Measurements from ENCODE around the gene SMARCC1. TPM values are rescaled to one million over a fixed set of nuclear protein-coding genes. Genes with fewer than 3 reads are reported as not detected.

Gene SMARCC1
- total and polyA plus RNA-seq, 10 donors = 10.5 to 82.9 (median 44.7) TPM

DNA sequence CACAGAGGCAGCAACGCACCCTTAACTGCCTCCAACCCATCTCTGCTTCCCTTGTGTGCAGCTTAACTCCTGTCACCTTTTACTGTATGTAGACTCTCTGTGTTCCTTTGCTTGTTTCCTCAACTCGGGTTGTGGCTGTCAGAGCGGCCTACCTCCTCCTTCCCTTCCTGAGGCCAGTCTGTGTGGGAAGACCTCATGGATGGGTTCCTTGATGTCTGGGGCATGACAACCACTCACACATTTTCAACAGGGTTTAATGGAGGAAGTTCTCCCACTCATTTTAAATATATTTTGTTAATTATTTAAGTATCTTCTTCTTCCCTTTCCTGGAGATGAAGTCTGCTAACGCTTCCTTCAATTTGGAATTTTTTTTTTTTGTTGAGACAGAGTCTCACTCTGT, 201.2 kb downstream of the SMARCC1 start:
- H3K27me3 ChIP-seq (replicated peaks in 1 of 7) = peaks cover 0 to 51% (median 27%) of the 10 kb centered on the region in 7 donors
- no peaks in the 10 kb centered on the region for H3K9me3 ChIP-seq
- peaks cover 0 to 11% (median 3%) of the 10 kb centered on the region in 6 donors for H3K36me3 ChIP-seq
- DNase-seq = no peak
- 62 to 68% (median 64%) methylated on average over 4 of the region's 4 CpGs for WGBS, 5 donors
- intact Hi-C loops (cut with DNase I; ENCODE audit: low total_unique reads) = no loop called here
- H3K4me3 ChIP-seq = no peak overlapping the region
- H3K4me1 ChIP-seq = peaks cover 9 to 19% (median 16%) of the 10 kb centered on the region in 6 donors
- TF ChIP-seq POLR2A (IDR thresholded peaks at IDR 0.05) = no peak
- no peak for TF ChIP-seq POLR2AphosphoS5 (IDR thresholded peaks at IDR 0.05)
- TF ChIP-seq, protein P1, sequence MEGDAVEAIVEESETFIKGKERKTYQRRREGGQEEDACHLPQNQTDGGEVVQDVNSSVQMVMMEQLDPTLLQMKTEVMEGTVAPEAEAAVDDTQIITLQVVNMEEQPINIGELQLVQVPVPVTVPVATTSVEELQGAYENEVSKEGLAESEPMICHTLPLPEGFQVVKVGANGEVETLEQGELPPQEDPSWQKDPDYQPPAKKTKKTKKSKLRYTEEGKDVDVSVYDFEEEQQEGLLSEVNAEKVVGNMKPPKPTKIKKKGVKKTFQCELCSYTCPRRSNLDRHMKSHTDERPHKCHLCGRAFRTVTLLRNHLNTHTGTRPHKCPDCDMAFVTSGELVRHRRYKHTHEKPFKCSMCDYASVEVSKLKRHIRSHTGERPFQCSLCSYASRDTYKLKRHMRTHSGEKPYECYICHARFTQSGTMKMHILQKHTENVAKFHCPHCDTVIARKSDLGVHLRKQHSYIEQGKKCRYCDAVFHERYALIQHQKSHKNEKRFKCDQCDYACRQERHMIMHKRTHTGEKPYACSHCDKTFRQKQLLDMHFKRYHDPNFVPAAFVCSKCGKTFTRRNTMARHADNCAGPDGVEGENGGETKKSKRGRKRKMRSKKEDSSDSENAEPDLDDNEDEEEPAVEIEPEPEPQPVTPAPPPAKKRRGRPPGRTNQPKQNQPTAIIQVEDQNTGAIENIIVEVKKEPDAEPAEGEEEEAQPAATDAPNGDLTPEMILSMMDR (IDR thresholded peaks at IDR 0.05 in 8 of 11, conservative IDR thresholded peaks at IDR 0.05 in 3 of 11) = no peak
- no peak overlapping the region for H3K27ac ChIP-seq

DNA sequence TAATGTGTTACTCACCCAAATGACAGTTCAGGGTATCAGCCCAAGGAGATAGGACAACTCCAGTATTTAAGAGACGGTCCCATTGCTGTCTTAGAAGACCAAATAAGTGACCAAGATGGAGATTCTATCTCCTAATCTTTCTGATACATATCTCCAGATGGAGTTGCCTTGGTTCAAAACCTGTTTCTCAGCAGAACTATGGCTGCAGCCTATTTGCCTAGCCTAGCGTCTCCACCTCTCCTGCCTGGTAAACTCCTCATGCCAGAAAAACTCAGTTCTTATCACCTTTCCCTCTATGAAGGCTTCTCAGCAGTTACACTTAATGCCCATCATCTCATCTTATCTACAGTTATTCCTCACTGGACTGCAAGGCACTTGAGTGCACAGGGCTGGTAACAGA, 201.8 kb downstream of the SMARCC1 start:
- WGBS, 5 donors = 86 to 98% (median 91%) methylated on average over 2 of the region's 2 CpGs
- DNase-seq = no peak
- no peak for TF ChIP-seq POLR2A (IDR thresholded peaks at IDR 0.05)
- no peak for TF ChIP-seq POLR2AphosphoS5 (IDR thresholded peaks at IDR 0.05)
- TF ChIP-seq, protein P1 (IDR thresholded peaks at IDR 0.05 in 8 of 11, conservative IDR thresholded peaks at IDR 0.05 in 3 of 11) = no peak
- H3K27me3 ChIP-seq (replicated peaks in 1 of 7) = peaks cover 0 to 53% (median 27%) of the 10 kb centered on the region in 7 donors
- no peaks in the 10 kb centered on the region for H3K9me3 ChIP-seq
- no peak overlapping the region for H3K4me3 ChIP-seq
- intact Hi-C loops (cut with DNase I; ENCODE audit: low total_unique reads) = no loop called here
- H3K36me3 ChIP-seq = peaks cover 0 to 5% (median 0%) of the 10 kb centered on the region in 6 donors
- H3K4me1 ChIP-seq = peaks cover 9 to 19% (median 16%) of the 10 kb centered on the region in 6 donors
- no peak overlapping the region for H3K27ac ChIP-seq

- no peaks in the 10 kb centered on the region for H3K36me3 ChIP-seq
- no peaks in the 10 kb centered on the region for H3K9me3 ChIP-seq
- H3K27ac ChIP-seq = no peak within 1 kb of the TSS
- TF ChIP-seq, protein P1 (IDR thresholded peaks at IDR 0.05 in 8 of 11, conservative IDR thresholded peaks at IDR 0.05 in 3 of 11) = no peak
- TF ChIP-seq POLR2A (IDR thresholded peaks at IDR 0.05) = no peak
- TF ChIP-seq POLR2AphosphoS5 (IDR thresholded peaks at IDR 0.05) = no peak
- 4 to 65% (median 6%) methylated on average over 4 to 121 of the region's 121 CpGs for WGBS, 5 donors
- peaks cover 9 to 19% (median 16%) of the 10 kb centered on the region in 6 donors for H3K4me1 ChIP-seq
- H3K4me3 ChIP-seq = peak within 1 kb of the TSS; percentile 49 to 90 (median 68)
- DNase-seq = peak; percentile 74
- intact Hi-C loops (cut with DNase I; ENCODE audit: low total_unique reads) = no loop called here
- H3K27me3 ChIP-seq (replicated peaks in 1 of 7) = peaks cover 0 to 62% (median 27%) of the 10 kb centered on the region in 7 donors
Observed at GRCh38 chr3:47578691-47579632, 202.7 kb downstream of the SMARCC1 start, which contains the start of gene CSPG5. Gene CSPG5 (minus strand): TSS chr3:47578865. CDS start chr3:47578693, 172 bp downstream.

GRCh38 chr3:47578119-47578632, 203.5 kb downstream of the SMARCC1 start:
- Histone ChIP-seq H3K9me3 (no peaks in the 10 kb centered on the region), H3K4me1 (peaks cover 9 to 19% (median 16%) of the 10 kb centered on the region in 6 donors), H3K4me3 (peak overlapping the region; percentile 49 to 90 (median 68)), H3K36me3 (no peaks in the 10 kb centered on the region), H3K27me3 (replicated peaks in 1 of 7) (peaks cover 0 to 66% (median 27%) of the 10 kb centered on the region in 7 donors), H3K27ac (no peak overlapping the region)
- intact Hi-C loops (cut with DNase I; ENCODE audit: low total_unique reads) = no loop called here
- TF ChIP-seq POLR2A (IDR thresholded peaks at IDR 0.05) (no peak), POLR2AphosphoS5 (IDR thresholded peaks at IDR 0.05) (no peak)
- TF ChIP-seq, protein P1 (IDR thresholded peaks at IDR 0.05 in 8 of 11, conservative IDR thresholded peaks at IDR 0.05 in 3 of 11) = no peak
- DNase-seq = peak; percentile 80
- WGBS, 5 donors = 0 to 2% (median 1%) methylated on average over 2 to 57 of the region's 57 CpGs

All from spleen (tissue), 11 donors.